Peyer's patch (tissue), 4 donors: ENCODE data around the gene CACNB1.

Source experiments
- POLR2A ChIP-seq, 2 donors: fragments of 450-650 bp; IDR thresholded peaks; one replicate each; pipeline ENCODE4 v1.5.1; 2017; ENCODE audit warnings: antibody characterized with exemption in 2 of 2, mild to moderate bottlenecking in 2 of 2, moderate library complexity in 2 of 2
- TF ChIP-seq, protein P1 (sequence below), 6 experiments: fragments of 450-650 bp in 4 of 6; fragments of 200-600 bp in 2 of 6; sonication (generic) in 1 of 6; IDR thresholded peaks; one replicate each; pipeline ENCODE4 v1.5.1; 2017 to 2019; ENCODE audit warnings: antibody characterized with exemption in 6 of 6, mild to moderate bottlenecking in 3 of 6, moderate library complexity in 1 of 6

DNA sequence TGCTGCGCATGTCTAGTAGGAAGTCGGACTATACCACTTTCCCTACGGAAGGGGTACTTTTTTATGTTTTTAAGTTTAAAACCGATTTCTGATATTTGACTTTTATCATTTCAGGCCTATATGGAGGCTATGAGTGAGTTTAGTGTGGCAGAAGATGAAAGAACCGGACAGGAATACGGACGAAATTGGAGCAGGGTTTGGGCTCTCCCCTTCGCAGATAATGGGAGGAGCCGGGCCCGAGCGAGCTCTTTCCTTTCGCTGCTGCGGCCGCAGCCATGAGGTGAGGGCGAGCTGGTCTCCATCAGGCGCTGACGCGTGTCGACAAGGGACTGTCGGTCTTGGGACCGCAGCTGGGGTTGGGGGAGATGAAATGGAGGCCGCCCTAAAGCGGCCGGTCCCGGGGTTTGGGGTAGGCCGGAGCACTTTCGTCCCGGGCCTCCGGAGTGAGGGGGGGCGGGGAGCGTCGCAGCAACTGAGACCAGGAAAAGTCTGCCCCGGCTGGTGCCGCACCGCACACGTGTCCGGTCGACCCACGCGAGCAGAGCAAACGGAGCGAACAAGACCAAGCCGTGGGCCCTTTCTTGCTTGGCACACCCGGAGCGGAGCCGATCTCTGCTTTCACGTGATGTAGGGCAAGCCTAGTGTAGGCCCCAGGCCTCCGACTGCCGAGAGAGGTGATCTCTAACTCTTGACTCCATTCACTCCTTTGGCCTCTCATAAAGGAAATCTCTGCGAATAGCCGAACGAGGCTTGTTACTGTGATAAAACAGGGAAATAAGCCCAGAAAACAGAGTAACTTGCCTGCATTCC is 2.8 kb upstream of the CACNB1 start, which contains the start of gene RPL19:
- peak; percentile 30 to 40 for TF ChIP-seq POLR2A (IDR thresholded peaks at IDR 0.05)
- TF ChIP-seq, protein P1, sequence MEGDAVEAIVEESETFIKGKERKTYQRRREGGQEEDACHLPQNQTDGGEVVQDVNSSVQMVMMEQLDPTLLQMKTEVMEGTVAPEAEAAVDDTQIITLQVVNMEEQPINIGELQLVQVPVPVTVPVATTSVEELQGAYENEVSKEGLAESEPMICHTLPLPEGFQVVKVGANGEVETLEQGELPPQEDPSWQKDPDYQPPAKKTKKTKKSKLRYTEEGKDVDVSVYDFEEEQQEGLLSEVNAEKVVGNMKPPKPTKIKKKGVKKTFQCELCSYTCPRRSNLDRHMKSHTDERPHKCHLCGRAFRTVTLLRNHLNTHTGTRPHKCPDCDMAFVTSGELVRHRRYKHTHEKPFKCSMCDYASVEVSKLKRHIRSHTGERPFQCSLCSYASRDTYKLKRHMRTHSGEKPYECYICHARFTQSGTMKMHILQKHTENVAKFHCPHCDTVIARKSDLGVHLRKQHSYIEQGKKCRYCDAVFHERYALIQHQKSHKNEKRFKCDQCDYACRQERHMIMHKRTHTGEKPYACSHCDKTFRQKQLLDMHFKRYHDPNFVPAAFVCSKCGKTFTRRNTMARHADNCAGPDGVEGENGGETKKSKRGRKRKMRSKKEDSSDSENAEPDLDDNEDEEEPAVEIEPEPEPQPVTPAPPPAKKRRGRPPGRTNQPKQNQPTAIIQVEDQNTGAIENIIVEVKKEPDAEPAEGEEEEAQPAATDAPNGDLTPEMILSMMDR (IDR thresholded peaks at IDR 0.05), result peak in 1 of 6 experiments; percentile 3
